K562 (cell line): ENCODE results near the gene NDUFV2. TPM values are rescaled to one million over a fixed set of nuclear protein-coding genes. Genes with fewer than 3 reads are reported as not detected.

ENCODE experiments used
- BCOR ChIP-seq: fragments of 450-650 bp; IDR thresholded peaks from 2 replicates; pipeline ENCODE4 v1.6.1; 2016
- C11orf30 ChIP-seq: fragments of 450-650 bp; IDR thresholded peaks from 2 replicates; pipeline ENCODE4 v1.6.1; 2016; ENCODE audit warnings: low read depth, mild to moderate bottlenecking
- CCNT2 ChIP-seq: IDR thresholded peaks from 2 replicates; pipeline ENCODE4 v1.6.1; 2011; ENCODE audit warnings: borderline replicate concordance, low read depth, mild to moderate bottlenecking, moderate library complexity, mixed read lengths, low read length; ENCODE audit not compliant: insufficient read length; ENCODE audit errors: extremely low read depth
- CHCHD3 ChIP-seq: fragments of 250-450 bp; sonication (Bioruptor Pico); IDR thresholded peaks from 2 replicates; pipeline ENCODE4 v2.1.2; 2022; ENCODE audit warnings: mild to moderate bottlenecking
- CREM ChIP-seq: IDR thresholded peaks from 2 replicates; pipeline ENCODE4 v1.6.1; 2014; ENCODE audit warnings: antibody characterized with exemption, low read depth
- HDAC6 ChIP-seq: IDR thresholded peaks from 2 replicates; pipeline ENCODE4 v1.6.1; 2012; ENCODE audit warnings: low read depth, mild to moderate bottlenecking, control low read depth, inconsistent platforms, low read length, moderate library complexity
- IRF1 ChIP-seq: sonication (generic); formaldehyde crosslinking; IDR thresholded peaks from 2 replicates; pipeline ENCODE4 v1.8.0; 2022; ENCODE audit warnings: missing genetic modification reagents, mild to moderate bottlenecking, borderline replicate concordance
- MLLT1 ChIP-seq, 2 experiments: fragments of 450-650 bp; IDR thresholded peaks; 2 replicates each; pipeline ENCODE4 v1.6.1; 2016
- NBN ChIP-seq: fragments of 450-650 bp; IDR thresholded peaks from 2 replicates; pipeline ENCODE4 v1.6.1; 2016; ENCODE audit warnings: low read depth, mild to moderate bottlenecking
- NFIC ChIP-seq: fragments of 450-650 bp; IDR thresholded peaks from 2 replicates; pipeline ENCODE4 v1.6.1; 2017; ENCODE audit warnings: mild to moderate bottlenecking, inconsistent platforms
- NR2F6 ChIP-seq: fragments of 450-650 bp; formaldehyde crosslinking; IDR thresholded peaks from 2 replicates; pipeline ENCODE4 v1.4.0; 2020; ENCODE audit warnings: mild to moderate bottlenecking
- NR4A1 ChIP-seq, 2 experiments: fragments of 250-450 bp in 1 of 2; fragments of 450-650 bp in 1 of 2; sonication (Bioruptor Pico) in 1 of 2; IDR thresholded peaks; 2 replicates each; pipeline versions ENCODE4 v1.4.0 to v1.6.1; 2016 to 2020; ENCODE audit warnings: mild to moderate bottlenecking in 2 of 2, missing compliant biosample characterization in 1 of 2, missing genetic modification characterization in 1 of 2, moderate library complexity in 1 of 2
- POLR3A ChIP-seq: IDR thresholded peaks from 2 replicates; pipeline ENCODE4 v1.6.1; 2011; ENCODE audit warnings: borderline replicate concordance, mild to moderate bottlenecking, moderate library complexity; ENCODE audit not compliant: insufficient read length, insufficient read depth; ENCODE audit errors: extremely low read depth
- RFX5 ChIP-seq: IDR thresholded peaks from 2 replicates; pipeline ENCODE4 v1.6.1; 2011; ENCODE audit warnings: low read depth, mild to moderate bottlenecking, improper control_type of control experiment, low read length
- SIRT6 ChIP-seq: IDR thresholded peaks from one replicate; pipeline ENCODE4 v1.6.1; 2012; ENCODE audit warnings: low read depth, mild to moderate bottlenecking, control low read depth, inconsistent platforms, low read length, moderate library complexity
- SMAD3 ChIP-seq: fragments of 450-650 bp; formaldehyde crosslinking; conservative IDR thresholded peaks from 2 replicates; pipeline ENCODE4 v1.4.0; 2020; ENCODE audit warnings: mild to moderate bottlenecking
- TFAP4 ChIP-seq: sonication (generic); formaldehyde crosslinking; IDR thresholded peaks from 2 replicates; pipeline ENCODE4 v1.8.0; 2022; ENCODE audit warnings: missing genetic modification reagents, mild to moderate bottlenecking, moderate library complexity, borderline replicate concordance
- U2AF2 ChIP-seq: fragments of 200-400 bp; formaldehyde crosslinking; optimal IDR thresholded peaks from 2 replicates; pipeline ENCODE3; 2017; ENCODE audit warnings: low read depth, mild to moderate bottlenecking, low read length
- YY1 ChIP-seq, 3 experiments: IDR thresholded peaks; 2 replicates each; pipeline ENCODE4 v1.6.1; 2011; ENCODE audit warnings: low read length in 2 of 3, mild to moderate bottlenecking in 2 of 3, moderate library complexity in 2 of 3, borderline replicate concordance in 1 of 3, control low read depth in 1 of 3, low read depth in 1 of 3; ENCODE audit not compliant: insufficient read depth in 3 of 3, insufficient replicate concordance in 2 of 3, control insufficient read depth in 1 of 3, insufficient read length in 1 of 3; ENCODE audit errors: extremely low read depth in 1 of 3
- ZBTB12 ChIP-seq: fragments of 250-450 bp; sonication (Bioruptor Pico); IDR thresholded peaks from 2 replicates; pipeline ENCODE4 v1.4.0; 2020
- ZKSCAN1 ChIP-seq: fragments of 150-350 bp; IDR thresholded peaks from 2 replicates; pipeline ENCODE4 v1.6.1; 2016; ENCODE audit warnings: low read depth, low read length
- ZNF311 ChIP-seq: fragments of 250-450 bp; sonication (Bioruptor Pico); IDR thresholded peaks from 2 replicates; pipeline ENCODE4 v1.4.0; 2020; ENCODE audit warnings: mild to moderate bottlenecking, moderate library complexity
- polyA plus RNA-seq, 8 experiments: library from polyadenylated mRNA; depleted of rRNA in 4 of 8; stranded (reverse) in 5 of 8; unstranded in 3 of 8; fragments of >200 nt; fragmentation: Nextera tagmentation in 2 of 8; fragmentation: Illumina TruSeq in 1 of 8; extraction: Ambion mirVana in 2 of 8; extraction: Trizol in 1 of 8; gene quantifications; 2 replicates each; pipeline versions ENCODE4 v1.2.1 to v1.2.3, GENCODE V29; 2011 to 2014; ENCODE audit warnings: inconsistent platforms in 1 of 8, missing spikeins in 1 of 8
- total RNA-seq, 7 experiments: library from RNA; depleted of rRNA in 6 of 7; stranded (reverse); fragments of >200 nt in 6 of 7; fragmentation: Illumina TruSeq in 2 of 7; extraction: Trizol in 2 of 7; gene quantifications; 2 replicates each; pipeline versions ENCODE4 v1.2.1 to v1.2.3, GENCODE V29; 2011 to 2021; ENCODE audit warnings: low replicate concordance in 1 of 7

NDUFV2 gene
- total and polyA plus RNA-seq, 9 of the 15 experiments (the other 6 are each of a cell fraction or from before 2014, with no cell fraction given): 213 to 550 (median 384) TPM

- 0 out of 2 replicates have a peak, but pooled peaks have one; percentile 40 for TF ChIP-seq ZBTB12
- no peak for TF ChIP-seq POLR3A
- TF ChIP-seq TFAP4: peak; percentile 90
- TF ChIP-seq CHCHD3 (CRISPR knock-in tag): 0 out of 2 replicates have a peak, but pooled peaks have one; percentile 4
- peak; percentile 71; the same call in 1 of the 2 replicates for TF ChIP-seq BCOR
- TF ChIP-seq IRF1 (CRISPR knock-in tag): no peak
- peak; percentile 11 to 73 (median 33) for TF ChIP-seq YY1 (IDR thresholded peaks at IDR 0.05; ENCODE audit: borderline replicate concordance in 1 of 3, control insufficient read depth in 1 of 3, extremely low read depth in 1 of 3, insufficient read depth in 3 of 3, insufficient read length in 1 of 3, insufficient replicate concordance in 2 of 3, low read depth in 1 of 3, low read length in 2 of 3)
- 0 out of 2 replicates have a peak, but pooled peaks have one; percentile 25 for TF ChIP-seq NR4A1 (CRISPR knock-in tag; IDR thresholded peaks at IDR 0.05)
- TF ChIP-seq NR4A1 (tag; IDR thresholded peaks at IDR 0.05): no peak
- TF ChIP-seq C11orf30: no peak
- no peak for TF ChIP-seq NR2F6 (CRISPR knock-in tag)
- TF ChIP-seq HDAC6: no peak
- TF ChIP-seq SMAD3 (CRISPR knock-in tag): 0 out of 2 replicates have a peak, but pooled peaks have one; percentile 51
- TF ChIP-seq RFX5: no peak
- TF ChIP-seq SIRT6: peak; percentile 14
- peak; percentile 89 for TF ChIP-seq CCNT2
- no peak for TF ChIP-seq ZKSCAN1
- TF ChIP-seq NBN: peak; percentile 76; the same call in 1 of the 2 replicates
- TF ChIP-seq MLLT1 (IDR thresholded peaks at IDR 0.05): 0 out of 4 replicates have a peak, but pooled peaks of 1 of the 2 experiments have one; percentile 36
- TF ChIP-seq ZNF311 (CRISPR knock-in tag): no peak
- TF ChIP-seq NFIC: peak; percentile 76
- peak; percentile 82 for TF ChIP-seq CREM
- no peak for TF ChIP-seq U2AF2
Measured at GRCh38 chr18:9136315-9137155, 34.0 kb downstream of the NDUFV2 start, which contains the start of gene ANKRD12 (continued).
